NCI-H2107 treated with DMSO at 0.1 percent for 48 hours (cell line): ENCODE results near the gene TFIP11.
"Not testable (repeated sequence)": the region's sequence is repeated elsewhere in the genome, so short reads cannot be mapped to it uniquely, and the experiment has no call there.

Experiments used
- DNase-seq: peaks from one replicate; lab custom pipeline; 2025; ENCODE audit not compliant: unreplicated experiment; lab: John Stamatoyannopoulos, UW

TFIP11 gene

GRCh38 chr22:26541167-26541819 is 29.0 kb upstream of the TFIP11 start:
- no peak for DNase-seq

DNA sequence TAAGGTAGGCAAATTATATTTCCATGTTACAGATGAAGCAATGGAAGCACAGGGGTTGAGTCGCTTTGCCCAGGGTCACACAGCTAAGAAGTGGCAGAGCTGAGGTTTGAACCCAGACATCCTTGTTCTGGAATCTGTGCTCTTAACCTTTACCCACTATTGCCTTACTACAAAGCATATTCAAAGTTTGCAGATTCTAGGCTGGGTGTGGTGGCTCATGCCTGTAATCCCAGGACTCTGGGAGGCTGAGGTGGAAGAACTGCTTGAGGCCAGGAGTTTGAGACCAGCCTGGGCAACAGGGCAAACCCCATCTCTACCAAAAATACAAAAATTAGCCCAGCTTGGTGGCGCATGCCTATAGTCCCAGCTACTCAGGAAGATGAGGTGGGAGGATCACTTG is 27.8 kb upstream of the TFIP11 start:
- DNase-seq = no peak

DNA sequence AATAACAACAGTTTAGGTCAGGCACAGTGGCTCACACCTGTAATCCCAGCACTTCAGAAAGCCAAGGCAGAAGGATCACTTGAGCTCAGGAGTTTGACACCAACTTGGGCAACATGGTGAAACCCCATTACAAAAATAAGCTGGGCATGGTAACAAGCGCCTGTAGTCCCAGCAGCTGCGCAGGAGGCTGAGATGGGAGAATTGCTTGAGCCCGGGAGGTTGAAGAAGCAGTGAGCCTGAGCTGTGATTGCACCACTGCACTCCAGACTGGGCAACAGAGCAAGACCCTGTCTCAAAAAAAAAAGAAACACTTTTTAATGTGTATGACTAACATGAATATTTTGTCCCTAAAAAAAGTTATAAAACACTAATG is 24.5 kb upstream of the TFIP11 start:
- no peak for DNase-seq

DNA sequence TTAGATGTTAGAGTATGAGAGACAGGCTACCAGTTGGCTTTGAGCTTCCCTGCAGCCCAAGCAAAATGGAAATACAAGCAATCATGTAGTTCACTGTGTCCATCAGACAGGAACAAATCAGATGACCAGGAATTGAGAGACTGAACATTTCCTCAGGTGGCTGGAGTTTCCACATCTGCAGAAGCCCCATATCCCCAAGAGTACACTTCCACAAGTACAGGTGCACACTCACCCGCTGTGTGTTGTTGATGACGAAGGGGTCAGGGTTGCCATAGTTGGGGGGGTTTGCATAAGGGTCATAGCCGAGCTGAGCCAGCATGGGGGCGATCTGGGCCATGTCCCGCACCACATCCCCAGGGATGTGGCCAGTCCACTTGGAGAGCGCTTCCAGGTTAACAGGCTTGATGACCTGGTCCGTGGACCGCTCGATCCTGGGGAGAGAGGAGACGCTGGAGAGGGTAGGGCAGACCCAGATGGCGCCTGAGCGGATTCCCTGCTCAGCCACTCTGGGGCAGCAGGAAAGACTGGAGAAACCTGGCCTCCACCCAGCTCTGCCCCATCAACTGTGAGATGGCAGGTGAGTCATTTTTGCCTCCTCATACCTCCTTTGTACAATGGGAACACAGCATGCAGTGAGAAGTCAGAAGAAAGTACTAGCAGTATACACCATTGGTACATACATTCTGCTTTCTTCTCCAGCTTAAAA is 23.9 kb upstream of the TFIP11 start:
- no peak for DNase-seq

DNA sequence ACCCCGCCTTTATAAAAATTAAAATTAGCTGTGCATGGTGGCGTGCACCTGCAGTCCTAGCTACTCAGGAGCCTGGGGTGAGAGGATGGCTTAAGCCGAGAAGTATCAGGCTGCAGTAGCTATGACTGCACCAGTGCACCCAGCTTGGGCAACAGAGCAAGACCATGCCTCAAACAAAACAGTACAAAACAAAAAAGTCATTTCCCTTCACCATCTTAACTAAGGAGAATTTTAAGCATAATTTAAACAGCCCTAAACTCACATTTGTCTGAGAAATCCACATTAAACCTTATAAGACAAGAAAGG is 23.3 kb upstream of the TFIP11 start:
- no peak for DNase-seq

DNA sequence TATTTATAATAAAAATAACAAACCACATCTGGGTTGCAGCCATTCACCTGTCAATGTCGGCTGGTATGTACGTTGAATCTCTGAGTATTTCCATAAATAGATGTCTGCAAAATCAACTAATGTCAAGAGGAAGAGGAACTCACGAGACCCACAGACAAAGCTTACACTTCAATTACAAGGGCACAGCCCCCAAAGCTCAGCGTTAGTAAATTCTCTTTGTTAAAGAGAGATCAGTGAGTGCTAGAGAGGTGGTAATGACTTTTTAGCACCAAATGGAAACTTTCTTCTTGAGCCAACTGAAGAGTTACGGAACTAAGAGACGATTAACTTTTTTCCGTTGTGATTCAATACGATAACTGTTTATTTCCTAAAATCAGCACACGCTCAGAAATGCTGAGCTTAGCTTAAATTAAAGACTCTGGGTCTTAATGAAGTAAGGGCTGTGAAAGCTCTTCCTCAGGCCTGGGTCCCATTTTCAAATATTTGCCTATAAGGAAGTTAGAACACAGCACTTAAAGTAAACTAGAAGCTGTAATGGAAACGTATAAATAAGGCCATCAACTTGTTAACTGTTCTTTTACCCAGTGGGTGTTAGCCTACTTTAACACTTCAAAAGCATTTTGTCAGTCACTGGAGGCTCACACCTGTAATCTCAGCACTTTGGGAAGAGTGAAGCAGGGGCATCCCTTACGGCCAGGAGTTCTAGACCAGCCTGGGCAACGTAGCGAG is 22.8 kb upstream of the TFIP11 start:
- no peak for DNase-seq

DNA sequence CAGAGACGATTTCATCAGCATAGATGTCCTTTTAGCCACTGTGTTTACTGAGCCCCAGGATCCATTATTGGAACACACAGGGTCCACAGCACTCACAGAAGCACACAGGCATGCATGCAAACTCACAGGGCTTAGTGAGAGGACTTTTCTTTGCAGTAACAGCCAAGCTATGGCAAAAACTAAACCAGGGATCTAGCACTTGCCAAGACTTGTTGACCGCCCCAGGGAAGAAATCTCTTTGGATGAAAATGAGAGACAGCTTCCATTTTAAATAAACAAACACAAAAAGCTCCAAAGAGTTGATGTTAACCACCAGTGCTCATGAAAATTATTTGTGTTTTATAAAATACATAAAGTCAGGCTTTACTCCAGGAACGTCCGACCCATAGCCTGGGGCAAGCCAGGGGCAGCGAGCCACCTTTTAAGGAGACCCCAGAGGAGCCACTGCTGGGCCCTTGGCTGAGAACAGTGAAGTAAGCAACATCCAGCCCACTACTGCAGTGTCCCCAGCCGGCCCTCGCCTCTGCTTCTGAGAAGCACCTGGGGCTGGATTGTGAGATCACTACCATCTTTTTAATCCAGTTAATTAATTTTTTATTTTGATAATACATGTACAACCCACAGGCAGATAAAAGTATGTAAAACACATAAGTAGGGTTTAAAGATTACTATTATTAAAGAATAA is 22.0 kb upstream of the TFIP11 start:
- DNase-seq = no peak

DNA sequence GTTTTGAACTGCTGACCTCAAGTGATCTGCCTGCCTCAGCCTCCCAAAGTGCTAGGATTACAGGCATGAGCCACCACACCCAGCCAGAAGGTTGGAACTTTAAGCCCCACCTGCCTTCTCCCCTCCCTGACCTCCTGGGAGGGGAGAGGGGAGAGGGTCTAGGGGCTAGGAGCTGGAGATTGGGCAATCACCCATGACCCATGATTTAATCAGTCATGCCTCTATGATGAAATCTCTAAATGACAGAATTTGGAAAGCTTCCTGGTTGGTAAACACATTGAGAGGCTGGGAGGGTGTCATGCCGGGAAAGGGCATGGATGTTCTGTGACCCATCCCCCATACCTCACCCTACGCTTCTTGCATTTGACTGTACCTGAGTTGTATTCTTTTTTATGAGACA is 17.1 kb upstream of the TFIP11 start:
- DNase-seq = no peak

- not testable (repeated sequence) for DNase-seq
Observed at GRCh38 chr22:26528518-26528917, 16.2 kb upstream of the TFIP11 start.

- no peak for DNase-seq
Observed at GRCh38 chr22:26527574-26528465, 15.5 kb upstream of the TFIP11 start.

- DNase-seq = no peak
Observed at GRCh38 chr22:26527167-26527566, 14.9 kb upstream of the TFIP11 start.

DNA sequence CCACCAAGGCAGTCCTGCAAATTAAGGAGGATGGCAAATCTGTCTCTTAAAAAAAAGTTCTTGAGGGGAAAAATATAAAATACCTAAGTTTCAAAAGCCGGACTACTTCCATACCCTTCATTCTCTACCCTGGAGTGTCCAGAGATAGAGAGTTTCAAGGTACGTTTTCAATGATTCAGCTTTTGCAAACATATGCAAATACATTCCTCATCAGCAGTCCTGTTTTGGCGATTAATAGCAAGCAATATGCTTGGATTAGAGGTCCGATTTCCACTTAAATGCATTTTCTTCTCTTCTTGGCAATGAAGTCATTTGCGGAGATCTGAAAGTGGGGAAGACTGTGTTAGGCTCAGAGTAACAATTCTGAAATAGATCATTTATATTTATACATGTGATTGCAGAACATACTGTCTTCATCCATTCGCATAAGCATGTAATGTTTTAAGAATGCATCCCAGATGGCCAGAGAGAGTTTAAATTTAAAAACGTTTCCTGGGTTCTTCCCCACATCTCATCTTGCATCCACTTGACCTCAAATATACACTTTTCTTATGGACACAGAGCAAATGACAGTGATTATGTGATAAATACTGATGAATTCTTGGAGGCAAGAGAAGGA is 13.8 kb upstream of the TFIP11 start:
- DNase-seq = no peak

GRCh38 chr22:26524870-26525269 is 12.6 kb upstream of the TFIP11 start:
- no peak for DNase-seq

DNA sequence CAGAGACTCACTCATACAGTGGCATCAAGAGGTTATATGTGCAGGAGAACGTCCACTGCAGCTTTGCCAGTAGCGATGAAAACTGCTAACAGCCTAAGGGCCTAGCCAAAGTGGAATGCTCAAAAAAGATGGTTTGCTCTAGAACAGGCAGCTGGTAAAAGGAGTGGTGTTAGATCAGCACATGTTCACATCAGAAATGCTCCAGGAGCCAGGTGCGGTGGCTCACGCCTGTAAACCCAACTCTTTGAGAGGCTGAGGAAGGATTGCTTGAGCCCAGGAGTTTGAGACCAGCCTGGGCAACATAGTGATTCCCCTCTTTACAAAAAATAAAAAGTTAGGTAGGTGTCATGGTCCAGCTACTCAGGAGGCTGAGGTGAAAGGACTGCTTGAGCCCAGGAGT is 10.3 kb upstream of the TFIP11 start:
- no peak for DNase-seq

DNA sequence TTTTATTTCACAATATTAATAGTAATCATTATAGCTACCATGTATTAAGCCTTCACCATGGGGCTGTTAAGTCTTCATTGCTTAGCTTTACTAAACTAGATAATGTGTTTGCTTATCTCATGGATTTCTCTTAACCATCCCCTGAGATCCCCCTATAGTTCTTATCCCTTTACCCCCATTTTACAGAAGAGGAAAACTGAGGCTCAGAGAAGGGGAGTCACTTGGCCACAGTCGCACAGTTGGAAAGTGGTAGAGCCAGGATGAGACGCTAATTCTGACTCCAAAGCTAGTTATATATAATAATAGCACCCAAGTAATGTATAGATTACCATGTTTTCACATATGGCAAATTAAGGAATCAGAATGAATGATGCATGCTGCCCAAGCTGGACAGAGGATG is 9.7 kb upstream of the TFIP11 start:
- DNase-seq = no peak

DNA sequence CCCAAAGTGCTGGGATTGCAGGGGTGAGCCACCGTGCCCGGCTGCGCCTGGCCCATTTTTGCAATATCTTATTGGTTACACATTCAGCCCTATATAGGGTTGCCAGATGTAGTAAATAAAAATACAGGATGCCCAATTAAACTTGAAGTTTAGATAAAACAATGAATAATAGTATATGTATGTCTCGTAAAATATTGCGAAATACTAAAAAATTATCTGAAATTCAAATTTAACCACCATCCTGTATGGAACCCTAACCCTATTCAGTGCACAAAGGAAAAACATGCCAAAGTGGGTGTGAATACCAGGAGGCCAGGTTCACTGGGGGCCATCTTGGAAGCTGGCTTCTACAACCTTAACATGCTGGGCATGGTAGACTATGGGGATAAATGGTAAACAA is 5.2 kb upstream of the TFIP11 start:
- DNase-seq = no peak

- DNase-seq = no peak
Observed at GRCh38 chr22:26516503-26516902, 4.2 kb upstream of the TFIP11 start.

- DNase-seq = no peak
Observed at GRCh38 chr22:26515931-26516330, 3.7 kb upstream of the TFIP11 start.

- DNase-seq = no peak
Observed at GRCh38 chr22:26514419-26515161, 2.3 kb upstream of the TFIP11 start.

DNA sequence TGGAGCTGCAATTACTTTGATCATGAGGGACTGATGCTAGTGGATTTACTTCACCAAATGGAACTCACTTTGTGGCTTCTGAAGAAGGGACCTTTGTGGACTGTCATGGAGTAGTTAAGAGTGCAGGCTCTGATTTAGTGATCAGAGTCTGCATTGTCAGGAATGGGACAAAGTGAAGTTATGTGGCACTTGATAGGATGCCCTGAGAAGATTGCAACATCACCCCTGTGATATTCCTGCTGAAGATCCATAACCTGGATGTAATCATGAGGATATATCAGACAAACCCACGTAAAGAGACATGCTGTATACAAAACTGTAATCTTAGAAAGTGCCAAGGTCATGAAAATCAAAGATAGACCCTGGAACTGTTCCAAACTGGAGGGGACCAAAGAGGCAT is 1.6 kb upstream of the TFIP11 start:
- no peak for DNase-seq
